ENCODE data around the gene MESP1. TPM values are rescaled to one million over a fixed set of nuclear protein-coding genes. Genes with fewer than 3 reads are reported as not detected.

MESP1 gene
- total and polyA plus RNA-seq, 10 donors = 0.19 to 1.2 (median 0.61) TPM

DNA sequence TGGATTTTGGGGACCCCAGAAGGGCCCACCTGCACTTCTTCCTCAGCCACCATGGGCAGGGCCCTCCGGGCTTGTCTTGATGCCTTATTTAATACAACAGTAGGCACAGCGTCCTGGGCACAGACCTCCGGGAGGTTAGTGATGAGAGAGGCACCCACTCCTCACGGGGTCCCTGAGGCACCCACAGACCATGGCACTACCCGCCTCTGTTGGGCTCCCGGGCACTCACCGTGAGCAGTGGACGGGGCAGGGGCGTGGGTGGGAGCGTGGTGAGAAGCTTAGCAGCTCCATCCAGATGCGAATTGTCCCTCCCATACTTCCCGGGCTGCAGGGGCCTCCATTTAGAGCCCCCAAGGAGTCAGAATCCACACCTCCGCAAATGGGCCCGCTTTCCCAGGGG is 24.8 kb upstream of the MESP1 start:
- WGBS, 5 donors = 63 to 75% (median 69%) methylated on average over 14 of the region's 14 CpGs
- intact Hi-C loops (cut with DNase I; ENCODE audit: low total_unique reads) = no loop called here
- no peaks in the 10 kb centered on the region for H3K9me3 ChIP-seq
- peak; percentile 65 for DNase-seq
- H3K36me3 ChIP-seq = no peaks in the 10 kb centered on the region
- H3K27me3 ChIP-seq (replicated peaks in 1 of 7) = peaks cover 0 to 46% (median 13%) of the 10 kb centered on the region in 7 donors
- no peak overlapping the region for H3K27ac ChIP-seq
- peak overlapping the region in 3 of 8 donors; percentile 38 to 71 (median 47) for H3K4me3 ChIP-seq
- peaks cover 0 to 26% (median 18%) of the 10 kb centered on the region in 6 donors for H3K4me1 ChIP-seq
- TF ChIP-seq, protein P1, sequence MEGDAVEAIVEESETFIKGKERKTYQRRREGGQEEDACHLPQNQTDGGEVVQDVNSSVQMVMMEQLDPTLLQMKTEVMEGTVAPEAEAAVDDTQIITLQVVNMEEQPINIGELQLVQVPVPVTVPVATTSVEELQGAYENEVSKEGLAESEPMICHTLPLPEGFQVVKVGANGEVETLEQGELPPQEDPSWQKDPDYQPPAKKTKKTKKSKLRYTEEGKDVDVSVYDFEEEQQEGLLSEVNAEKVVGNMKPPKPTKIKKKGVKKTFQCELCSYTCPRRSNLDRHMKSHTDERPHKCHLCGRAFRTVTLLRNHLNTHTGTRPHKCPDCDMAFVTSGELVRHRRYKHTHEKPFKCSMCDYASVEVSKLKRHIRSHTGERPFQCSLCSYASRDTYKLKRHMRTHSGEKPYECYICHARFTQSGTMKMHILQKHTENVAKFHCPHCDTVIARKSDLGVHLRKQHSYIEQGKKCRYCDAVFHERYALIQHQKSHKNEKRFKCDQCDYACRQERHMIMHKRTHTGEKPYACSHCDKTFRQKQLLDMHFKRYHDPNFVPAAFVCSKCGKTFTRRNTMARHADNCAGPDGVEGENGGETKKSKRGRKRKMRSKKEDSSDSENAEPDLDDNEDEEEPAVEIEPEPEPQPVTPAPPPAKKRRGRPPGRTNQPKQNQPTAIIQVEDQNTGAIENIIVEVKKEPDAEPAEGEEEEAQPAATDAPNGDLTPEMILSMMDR (IDR thresholded peaks at IDR 0.05 in 8 of 11, conservative IDR thresholded peaks at IDR 0.05 in 3 of 11) = no peak
- no peak for TF ChIP-seq POLR2A (IDR thresholded peaks at IDR 0.05)
- TF ChIP-seq POLR2AphosphoS5 (IDR thresholded peaks at IDR 0.05) = no peak

DNA sequence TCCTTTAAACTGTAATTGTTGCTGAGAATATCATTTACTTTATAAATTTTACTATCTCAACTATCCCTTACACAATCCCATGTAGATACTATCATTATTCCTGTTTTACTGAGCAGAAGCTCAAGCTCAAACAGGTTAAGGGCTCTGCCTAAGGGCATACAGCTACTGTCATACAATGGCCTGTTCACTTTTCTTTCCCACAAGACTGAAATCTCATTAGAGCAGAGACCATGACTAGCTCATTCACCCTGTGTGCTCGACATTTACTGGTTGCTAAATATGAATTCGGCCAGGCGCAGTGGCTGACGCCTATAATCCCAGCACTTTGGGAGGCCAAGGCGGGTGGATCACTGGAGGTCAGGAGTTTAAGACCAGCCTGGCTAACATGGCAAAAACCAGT is 23.4 kb upstream of the MESP1 start:
- 90 to 98% (median 94%) methylated on average over 5 of the region's 5 CpGs for WGBS, 5 donors
- DNase-seq = peak; percentile 28

DNA sequence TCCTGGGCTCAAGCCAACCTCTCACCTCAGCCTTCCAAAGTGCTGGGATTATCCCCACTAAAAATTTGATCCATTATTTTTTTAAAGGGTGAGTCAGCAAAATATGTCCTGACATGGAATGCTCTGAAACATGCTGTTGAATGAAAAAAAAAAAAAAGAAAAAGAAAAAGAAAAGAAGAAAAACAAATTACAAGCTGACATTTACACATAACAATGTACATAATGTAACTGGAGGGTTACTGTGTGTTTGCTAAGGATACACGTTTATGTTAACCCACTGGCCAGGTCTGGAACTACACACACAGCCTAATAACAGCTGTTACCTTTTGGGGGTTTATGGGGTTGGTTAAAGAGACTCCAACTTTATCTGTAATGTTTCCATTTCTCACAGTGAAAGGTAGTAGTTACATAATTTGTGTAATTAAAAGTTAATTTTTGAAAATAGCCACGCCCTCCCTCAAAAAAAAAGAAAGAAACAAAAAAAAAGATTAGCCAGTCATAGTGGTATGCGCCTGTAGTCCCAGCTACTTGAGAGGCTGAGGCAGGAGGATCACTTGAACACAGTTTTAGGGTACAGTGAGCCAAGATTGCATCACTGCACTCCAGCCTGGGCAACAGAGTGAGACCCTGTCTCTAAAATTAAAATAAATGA is 22.0 kb upstream of the MESP1 start:
- WGBS, 5 donors = 63 to 66% (median 63%) methylated on average over 3 of the region's 3 CpGs
- intact Hi-C loops (cut with DNase I; ENCODE audit: low total_unique reads) = no loop called here
- TF ChIP-seq POLR2AphosphoS5 (IDR thresholded peaks at IDR 0.05) (no peak), POLR2A (IDR thresholded peaks at IDR 0.05) (no peak)
- TF ChIP-seq, protein P1 (IDR thresholded peaks at IDR 0.05 in 8 of 11, conservative IDR thresholded peaks at IDR 0.05 in 3 of 11) = peak in 2 of 11 experiments; percentile 9 to 10
- H3K4me3 ChIP-seq = no peak overlapping the region
- no peak overlapping the region for H3K27ac ChIP-seq
- peaks cover 0 to 20% (median 14%) of the 10 kb centered on the region in 6 donors for H3K4me1 ChIP-seq
- H3K36me3 ChIP-seq = no peaks in the 10 kb centered on the region
- H3K9me3 ChIP-seq = no peaks in the 10 kb centered on the region
- peaks cover 0 to 34% (median 9%) of the 10 kb centered on the region in 7 donors for H3K27me3 ChIP-seq (replicated peaks in 1 of 7)
- no peak for DNase-seq

More for the DNA sequence above, 23.4 kb upstream of the MESP1 start:
- intact Hi-C loops (cut with DNase I; ENCODE audit: low total_unique reads) = no loop called here
- peaks cover 0 to 35% (median 9%) of the 10 kb centered on the region in 7 donors for H3K27me3 ChIP-seq (replicated peaks in 1 of 7)
- H3K9me3 ChIP-seq = no peaks in the 10 kb centered on the region
- TF ChIP-seq POLR2A (IDR thresholded peaks at IDR 0.05) (no peak), POLR2AphosphoS5 (IDR thresholded peaks at IDR 0.05) (no peak)
- TF ChIP-seq, protein P1 (IDR thresholded peaks at IDR 0.05 in 8 of 11, conservative IDR thresholded peaks at IDR 0.05 in 3 of 11) = no peak
- H3K27ac ChIP-seq = no peak overlapping the region
- no peaks in the 10 kb centered on the region for H3K36me3 ChIP-seq
- H3K4me3 ChIP-seq = no peak overlapping the region
- peaks cover 0 to 20% (median 14%) of the 10 kb centered on the region in 6 donors for H3K4me1 ChIP-seq

DNA sequence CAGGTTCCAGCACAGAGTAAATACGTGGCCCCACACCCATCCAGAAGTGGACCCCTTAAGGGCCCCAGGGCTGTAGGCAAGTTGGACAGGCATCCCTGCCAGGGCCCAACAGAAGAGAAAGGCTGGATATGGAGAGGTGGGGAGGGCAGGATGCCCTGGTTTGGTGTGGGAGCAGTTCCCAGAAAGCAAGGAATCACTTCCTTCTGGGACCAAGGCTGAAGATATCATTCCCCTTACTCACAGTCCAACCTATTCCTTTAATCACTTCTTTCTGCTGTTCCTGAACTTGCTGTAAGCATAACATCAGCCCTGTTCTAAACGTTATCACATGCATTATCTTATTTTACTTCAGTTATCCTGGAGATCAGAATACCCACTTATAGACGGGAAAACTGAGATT is 19.0 kb upstream of the MESP1 start:
- Histone ChIP-seq H3K9me3 (no peaks in the 10 kb centered on the region), H3K27me3 (replicated peaks in 1 of 7) (peaks cover 0 to 4% (median 0%) of the 10 kb centered on the region in 7 donors), H3K36me3 (no peaks in the 10 kb centered on the region), H3K4me1 (no peaks in the 10 kb centered on the region), H3K4me3 (no peak overlapping the region), H3K27ac (no peak overlapping the region)
- WGBS, 5 donors = 80 to 85% (median 84%) methylated on average over 3 of the region's 3 CpGs
- TF ChIP-seq POLR2A (IDR thresholded peaks at IDR 0.05) (no peak), POLR2AphosphoS5 (IDR thresholded peaks at IDR 0.05) (no peak)
- TF ChIP-seq, protein P1 (IDR thresholded peaks at IDR 0.05 in 8 of 11, conservative IDR thresholded peaks at IDR 0.05 in 3 of 11) = no peak
- no peak for DNase-seq
- intact Hi-C loops (cut with DNase I; ENCODE audit: low total_unique reads) = no loop called here

All from spleen (tissue), 11 donors.